Ecto neural progenitor cell (in vitro differentiated cells): ENCODE results near the gene CHD9.
"Not testable (repeated sequence)": the region's sequence is repeated elsewhere in the genome, so short reads cannot be mapped to it uniquely, and the experiment has no call there.

ENCODE experiments used
- DNase-seq: peaks from one replicate; pipeline ENCODE4 v3.0.0-alpha.2; 2018; ENCODE audit warnings: low spot score

CHD9 gene

DNA sequence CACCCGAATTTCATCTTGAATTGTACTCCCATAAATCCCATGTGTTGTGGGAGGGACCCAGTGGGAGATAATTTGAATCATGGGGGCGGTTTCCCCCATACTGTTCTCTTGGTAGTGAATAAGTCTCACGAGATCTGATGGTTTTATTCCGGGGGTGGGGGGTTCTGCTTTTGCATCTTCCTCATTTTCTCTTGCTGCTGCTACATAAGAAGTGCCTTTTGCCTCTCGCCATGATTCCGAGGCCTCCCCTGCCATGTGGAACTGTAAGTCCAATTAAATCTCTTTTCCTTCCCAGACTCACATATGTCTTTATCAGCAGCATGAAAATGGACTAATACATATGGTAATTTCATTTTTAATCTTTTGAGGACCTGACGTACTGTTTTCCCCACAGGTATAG, 20.7 kb downstream of the CHD9 start:
- not testable (repeated sequence) for DNase-seq

DNA sequence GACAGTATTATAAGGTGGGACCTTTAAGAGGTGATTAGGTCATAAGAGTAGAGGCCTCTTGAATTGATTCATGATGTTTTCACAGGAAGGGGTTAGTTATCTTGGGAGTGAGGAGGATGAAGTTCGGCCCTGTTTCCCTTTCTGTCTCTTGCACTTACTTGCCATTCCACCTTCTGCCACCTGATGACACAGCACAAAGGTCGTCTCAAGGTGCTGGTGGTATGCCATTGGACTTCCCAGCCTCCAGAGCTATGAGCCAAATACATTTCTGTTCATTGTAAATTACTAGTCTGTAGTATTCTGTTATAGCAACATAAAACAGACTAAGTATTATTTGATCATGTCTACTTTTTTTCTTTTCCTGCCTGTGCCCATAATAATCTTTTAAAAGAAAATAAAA, 23.5 kb downstream of the CHD9 start:
- no peak for DNase-seq

DNA sequence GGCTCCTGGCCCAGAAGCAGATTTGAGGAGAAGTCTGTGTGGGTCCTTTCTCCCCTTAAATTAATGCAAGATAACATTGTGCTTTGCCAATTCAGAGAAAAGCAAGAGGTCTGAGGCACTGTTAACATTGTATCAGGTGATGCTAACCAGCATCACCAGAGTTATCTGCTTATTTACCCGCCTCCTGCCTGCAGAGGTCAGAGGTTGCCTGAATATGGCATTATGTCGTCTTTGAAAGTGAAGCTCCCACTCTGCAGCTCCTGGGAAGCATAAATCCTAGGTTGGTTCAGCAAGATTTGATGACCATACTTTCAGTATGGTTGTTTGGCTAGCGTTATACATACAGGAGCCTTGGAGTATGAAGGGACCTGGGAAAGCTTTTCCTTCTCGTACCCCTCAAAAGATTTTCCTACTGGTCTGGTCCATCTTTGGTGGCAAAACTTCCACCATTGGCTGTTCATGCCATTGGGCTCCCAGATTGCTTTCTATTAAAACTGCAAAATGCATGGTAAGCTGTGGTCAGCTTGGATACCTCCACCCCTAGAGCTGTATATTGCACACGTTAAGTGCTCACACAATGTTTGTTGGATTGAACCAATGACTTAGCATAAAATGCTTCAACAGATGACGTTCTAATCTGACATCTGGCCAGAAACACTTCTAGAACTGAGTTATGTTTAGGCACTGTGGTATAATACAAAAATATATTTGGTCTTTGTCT, 24.1 kb downstream of the CHD9 start:
- no peak for DNase-seq

DNA sequence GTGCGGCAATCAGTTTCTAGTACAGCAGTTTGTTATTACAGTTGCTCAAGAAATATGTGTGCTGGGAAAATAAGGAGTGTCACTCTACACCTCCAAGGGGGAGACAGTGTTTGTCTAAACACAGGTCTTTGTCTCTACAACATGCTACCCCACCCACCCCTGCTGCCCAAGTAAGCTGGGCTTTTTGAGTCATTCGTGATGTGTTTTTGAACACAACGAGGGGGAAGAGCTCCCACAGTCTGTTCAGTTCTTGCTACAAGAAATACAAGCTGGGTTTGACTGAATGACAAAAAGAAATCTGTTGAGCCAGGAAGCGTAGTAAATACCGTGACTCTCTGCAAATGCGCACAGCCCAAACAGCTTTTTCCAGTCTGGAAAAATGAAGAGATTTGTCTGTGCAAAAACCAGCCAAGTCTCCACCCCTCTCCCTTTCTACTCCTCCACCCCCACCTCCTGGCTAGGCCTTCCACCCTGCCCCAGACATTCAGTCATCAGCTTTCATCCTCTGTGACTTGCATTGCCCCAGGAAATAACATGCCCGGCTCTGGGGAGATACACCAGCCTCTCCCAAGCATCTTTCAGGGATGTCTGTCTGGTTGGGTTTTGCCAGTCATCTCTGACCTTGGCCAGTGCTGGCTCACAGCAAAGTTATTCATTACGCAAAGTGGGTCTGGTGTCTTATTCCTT, 25.7 kb downstream of the CHD9 start:
- no peak for DNase-seq

DNA sequence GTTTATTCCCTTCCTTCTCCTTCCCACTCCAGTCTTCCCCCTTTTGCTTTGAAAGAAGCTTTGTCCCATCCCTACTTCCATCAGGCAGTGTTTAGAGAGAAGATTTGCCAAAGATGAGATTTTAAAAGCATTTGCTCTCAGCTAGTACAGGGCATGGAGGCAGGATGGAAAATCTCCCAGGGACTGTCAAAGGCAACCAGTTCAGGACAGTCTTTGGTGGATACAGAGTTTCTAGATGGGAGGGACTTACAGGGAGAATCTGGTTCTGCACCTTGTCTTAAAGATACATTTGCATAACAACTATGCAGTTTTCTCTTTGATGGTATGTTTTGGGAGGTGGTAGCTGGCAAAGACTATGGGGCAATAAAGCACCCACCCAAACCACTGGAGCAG, 26.2 kb downstream of the CHD9 start:
- DNase-seq = no peak

DNA sequence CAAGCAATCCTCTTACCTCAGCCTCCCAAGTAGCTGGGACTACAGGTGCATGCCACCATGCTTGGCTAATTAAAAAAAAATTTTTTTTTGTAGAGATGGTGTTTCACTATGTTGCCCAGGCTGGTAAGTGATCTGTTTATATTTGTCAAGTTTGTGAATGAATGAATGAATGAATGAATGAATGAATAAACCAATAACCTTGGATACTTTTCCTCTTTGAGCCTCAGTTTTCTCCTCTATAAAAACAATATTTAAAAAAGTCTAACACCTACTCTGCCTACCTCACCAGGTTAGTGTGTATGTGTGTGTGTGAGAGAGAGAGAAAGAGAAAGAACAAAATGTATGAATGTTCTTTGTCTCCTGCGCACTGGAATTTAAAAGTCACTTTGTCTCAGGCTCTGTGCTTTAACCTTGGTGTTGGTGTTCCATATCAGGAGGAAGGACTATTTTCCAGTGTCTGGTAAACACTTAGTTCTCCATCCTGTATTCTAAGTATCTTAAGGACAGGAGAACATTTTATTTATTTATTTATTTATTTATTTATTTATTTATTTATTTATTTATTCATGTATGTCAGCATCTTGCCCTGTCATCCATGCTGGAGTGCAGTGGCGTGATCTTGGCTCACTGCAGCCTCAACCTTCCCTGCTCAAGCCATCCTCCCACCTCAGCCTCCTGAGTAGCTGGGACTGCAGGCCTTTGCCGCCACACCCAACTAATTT, 27.1 kb downstream of the CHD9 start:
- DNase-seq = no peak

DNA sequence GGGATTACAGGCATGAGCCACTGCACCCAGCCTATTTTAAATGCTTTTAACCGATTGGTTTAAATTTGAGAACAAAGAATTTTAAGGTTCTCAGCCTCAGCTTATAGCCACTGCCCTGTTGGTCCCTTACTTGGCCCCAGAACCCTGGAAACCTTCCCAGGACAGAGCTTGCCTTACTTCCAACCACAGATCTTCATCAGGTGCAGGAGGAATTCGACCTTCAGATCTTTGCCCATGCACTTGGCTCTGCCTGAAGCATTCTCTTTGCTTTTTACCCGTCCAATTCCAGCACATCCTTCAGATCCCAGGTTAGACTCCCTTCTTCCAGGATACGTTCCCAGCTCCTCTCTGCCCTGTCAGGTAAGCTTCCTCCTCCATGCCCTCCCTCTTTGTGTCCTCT, 27.7 kb downstream of the CHD9 start:
- no peak for DNase-seq

DNA sequence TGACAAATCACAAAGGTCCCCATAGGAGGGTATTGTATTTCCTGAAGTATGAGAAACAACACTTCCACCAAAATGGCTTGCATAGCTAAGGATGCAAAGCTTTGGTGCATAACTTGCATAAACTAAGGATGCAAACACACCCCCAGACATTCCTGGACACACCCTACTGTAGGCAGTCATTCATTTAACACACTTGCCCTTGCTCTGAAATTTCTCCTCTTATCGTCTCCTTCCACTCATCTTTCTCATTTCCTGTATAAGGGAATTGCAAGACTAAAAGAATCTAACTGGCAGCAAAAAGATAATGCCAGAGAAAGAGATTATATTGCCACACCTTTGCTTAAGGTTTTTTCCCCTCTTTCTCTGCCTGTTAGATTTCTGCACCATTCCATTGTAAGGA, 28.3 kb downstream of the CHD9 start:
- no peak for DNase-seq

DNA sequence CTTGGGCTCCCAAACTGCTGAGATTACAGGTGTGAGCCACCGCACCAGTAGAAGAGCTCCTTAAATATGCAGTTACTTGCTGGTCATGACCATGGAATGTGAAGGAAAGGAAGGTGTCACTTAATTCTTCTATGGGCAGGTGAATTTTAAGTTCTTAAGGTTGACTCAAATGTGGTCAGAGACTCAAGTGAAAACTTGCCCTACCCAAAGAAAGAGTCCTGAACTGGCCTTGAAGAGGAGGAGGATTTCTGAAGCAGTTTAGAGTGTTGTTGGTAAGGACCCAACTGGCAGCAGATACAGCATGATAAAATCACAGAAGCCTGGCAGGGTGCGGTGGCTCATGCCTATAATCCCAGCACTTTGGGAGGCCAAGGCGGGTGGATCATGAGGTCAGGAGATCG, 29.4 kb downstream of the CHD9 start:
- DNase-seq = no peak

DNA sequence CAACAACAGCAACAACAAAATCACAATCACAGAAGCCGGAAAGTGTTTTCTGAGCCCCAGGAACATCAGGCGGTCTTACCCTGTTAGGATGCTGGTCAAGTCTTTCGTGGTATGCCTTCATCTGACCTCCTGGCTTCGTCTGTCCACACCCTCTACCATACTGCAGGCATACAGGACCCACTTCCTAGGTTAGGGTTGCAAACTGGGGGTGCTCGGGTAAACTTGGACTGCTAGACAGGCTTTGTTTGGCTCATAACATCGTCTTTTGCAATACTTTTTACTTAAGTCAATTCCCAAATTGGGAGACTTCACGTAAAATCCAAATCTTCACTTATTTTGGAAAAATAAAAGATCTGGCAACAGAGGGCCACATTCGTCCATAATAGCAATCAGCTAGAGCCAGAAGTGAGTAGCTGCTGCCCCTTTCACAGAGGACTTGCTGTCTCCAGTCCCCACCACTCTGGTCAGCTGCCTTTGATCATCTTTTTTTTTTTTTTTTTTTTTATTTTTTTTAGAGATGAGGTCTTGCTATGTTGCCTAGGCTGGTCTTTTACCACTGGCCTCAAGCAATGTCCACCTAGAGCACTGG, 30.0 kb downstream of the CHD9 start:
- DNase-seq = no peak

DNA sequence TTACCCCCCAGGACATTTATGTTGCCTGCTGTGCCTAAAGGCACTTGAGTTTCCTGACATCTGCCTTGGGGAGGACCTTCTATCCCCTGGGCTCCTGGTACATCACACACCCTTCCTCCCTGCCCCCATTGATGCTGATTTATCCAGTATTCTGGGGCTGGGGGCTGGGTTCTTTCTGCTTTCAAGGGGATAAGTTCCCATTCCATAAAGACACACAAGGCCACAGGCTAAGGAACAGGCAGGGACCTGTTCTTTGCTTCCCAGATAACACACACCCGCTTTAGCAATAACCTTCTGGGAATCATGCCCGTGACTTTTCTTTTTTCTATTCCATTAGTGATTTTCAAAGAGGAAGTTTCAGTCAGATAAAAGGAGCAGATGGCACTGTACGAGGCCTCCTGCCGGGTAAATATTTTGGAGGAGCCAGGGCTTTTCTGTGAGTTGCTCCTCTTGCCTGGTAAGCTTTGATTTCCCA, 30.6 kb downstream of the CHD9 start:
- no peak for DNase-seq

DNA sequence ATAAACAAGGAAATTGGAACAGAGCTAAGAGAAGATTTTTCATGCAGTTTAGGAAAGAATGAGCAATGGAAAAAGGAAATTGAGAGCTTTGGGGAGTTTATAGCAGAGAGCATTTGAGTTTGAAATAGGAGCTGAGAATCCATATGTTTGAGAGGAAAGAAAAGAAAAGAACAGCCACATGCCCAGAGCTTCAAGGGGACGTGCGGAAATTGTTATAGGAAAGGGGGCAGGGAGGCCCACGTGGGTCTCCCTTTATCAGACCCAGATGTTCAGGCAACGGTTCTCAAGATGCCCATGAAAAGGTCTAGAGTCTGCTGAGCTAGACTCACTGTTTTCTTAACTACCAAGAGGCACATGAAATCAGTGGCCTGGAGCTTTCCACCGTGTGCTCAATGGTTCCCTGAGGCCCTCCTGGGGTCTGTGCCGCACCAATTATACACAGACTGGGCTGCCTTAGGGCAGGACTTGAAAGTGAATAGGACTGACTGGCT, 31.2 kb downstream of the CHD9 start:
- no peak for DNase-seq

DNA sequence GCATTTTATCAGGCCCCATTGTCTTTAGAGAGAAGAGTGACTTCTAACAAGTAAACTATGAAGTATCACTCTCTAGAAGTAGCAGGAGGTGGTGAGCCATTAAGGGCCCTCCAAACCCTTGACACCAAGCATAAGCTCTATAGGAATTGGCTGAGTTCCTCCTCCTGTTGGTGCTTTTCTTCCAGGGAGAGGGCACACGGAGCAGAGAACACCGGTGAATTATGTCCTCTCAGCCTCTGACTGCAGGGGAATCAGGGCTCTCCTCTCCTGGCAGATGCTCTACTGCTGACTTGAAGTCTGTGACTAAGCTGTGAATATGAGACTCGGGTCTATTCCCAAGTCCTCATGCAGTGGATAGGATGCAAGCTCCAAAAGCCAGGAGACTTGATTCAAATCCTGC, 32.3 kb downstream of the CHD9 start:
- DNase-seq = no peak

DNA sequence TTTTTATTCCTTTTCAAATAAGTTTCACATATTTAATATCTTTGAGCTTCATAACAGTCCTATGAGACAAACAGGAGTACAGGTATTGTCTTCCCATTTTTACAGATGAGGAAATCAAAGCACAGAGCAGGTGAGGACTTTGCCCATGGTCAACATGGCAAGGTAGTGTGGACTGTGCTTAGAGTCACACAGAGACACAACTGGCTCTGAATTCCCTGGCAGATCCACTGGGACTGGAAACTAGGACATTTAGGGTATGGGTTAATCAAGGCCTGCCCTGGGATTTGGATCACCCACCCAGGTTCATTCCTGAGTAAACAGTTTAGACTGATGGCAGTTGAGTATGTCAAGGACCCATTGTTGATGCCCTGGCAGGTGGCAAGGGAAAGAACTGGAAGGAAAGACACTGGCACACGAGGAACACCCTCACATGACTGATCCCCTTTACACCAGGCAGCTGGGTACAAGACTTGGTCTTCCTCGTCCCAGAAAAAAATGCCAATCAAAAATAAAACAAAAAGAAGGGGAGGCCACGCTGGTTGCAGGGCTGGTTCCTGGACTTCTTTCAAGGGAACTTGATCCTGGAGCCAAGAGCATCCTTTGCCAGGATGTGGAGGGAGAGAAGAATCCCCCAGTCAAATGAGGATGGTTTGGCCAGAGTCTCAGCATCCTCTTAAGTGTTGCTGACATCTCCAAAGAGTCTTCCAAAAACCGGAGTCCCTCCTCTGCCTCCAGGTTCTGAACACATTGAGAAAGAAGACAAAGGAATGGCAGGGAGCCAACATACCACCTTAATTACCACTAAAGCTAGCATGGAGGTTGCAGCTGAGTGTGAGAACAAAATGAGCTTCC, 34.9 kb downstream of the CHD9 start:
- DNase-seq = no peak

DNA sequence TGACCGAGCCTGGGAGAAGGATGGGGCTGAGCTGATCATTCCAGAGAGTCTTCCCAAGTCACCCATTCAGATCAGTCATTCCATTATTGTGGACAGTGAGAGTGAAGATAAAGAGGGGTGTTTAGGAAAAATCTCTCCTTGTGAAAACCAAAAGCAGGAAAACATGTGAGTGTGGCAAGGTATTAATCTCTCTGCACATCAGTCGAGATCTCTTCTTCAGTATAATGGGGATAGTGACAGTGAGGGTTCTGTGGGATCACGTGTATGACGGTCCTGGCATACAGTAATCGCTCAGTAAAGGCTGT, 35.4 kb downstream of the CHD9 start:
- DNase-seq = no peak

DNA sequence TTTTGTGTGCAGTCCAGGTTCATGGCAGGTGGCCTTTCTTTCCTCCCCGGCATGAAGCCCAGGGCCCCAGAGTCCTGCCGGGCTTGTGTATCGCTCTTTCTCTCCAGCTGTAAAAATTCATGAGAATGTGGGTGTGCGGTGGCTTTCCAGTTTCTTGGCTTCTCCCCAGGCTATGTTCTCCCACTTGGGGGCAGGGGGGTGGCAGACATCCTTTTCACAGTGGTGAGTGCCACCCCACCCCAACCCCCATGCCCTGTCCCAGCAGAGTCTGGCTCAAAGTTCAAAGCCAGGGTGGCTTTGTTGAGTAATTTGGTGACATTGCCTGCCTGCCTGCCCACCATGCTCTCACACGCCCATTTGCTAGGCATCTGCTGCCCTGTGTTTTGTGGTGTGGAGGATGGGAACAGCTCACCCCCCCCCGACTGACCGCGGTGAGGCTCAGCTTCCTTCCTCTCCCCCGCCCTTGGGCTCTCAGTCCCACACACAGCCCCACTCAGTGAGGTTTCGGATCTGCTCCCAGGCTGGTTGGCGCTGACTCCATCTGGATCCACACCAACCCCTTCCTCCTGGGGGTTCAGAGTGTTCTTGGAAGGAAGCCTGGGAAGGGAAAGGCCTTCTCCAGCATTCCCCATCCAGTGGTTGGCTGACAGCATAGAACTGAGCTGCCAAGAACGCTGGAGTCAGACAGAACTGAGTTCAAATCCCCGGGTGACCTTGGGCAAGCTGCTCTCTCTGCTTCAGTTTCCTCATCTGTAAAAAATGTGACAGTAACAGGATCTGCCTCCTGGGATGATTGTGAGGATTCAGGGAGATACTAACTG, 36.0 kb downstream of the CHD9 start:
- no peak for DNase-seq

DNA sequence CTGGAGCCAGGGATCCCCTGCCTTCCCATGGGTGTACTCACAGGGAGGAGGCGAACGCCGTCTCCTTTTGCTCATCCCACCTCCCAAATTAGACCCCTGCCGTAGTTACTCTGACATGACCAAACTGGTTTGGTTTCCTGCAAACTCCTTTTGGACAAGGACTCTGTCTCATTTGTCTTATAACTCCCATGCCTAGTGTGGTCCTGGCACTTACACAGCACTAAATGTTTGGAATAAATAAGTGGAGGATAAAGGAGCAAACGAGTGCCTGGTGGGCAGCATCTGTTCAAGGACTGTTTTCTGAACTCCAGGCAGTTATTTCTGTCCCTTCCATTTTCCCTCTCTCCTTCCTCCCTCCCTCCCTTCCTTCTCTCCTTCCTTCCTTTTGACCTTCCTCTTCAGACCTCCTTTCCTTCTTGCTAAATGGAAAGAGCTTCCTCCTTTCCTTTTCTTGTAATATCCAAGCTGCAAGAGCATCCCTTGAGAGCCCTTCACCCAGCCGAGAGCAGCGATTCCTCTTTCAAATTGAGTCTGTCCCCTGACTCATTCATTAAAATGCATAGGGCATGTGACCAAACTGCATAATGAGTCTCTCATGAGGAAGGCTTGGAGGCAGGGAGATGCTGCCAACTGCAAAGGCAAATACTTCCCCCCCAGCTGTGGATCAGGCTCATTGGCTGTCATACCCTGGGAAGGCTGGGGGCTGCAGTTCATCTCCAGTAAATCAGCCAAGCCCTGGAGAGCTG, 36.8 kb downstream of the CHD9 start:
- no peak for DNase-seq

DNA sequence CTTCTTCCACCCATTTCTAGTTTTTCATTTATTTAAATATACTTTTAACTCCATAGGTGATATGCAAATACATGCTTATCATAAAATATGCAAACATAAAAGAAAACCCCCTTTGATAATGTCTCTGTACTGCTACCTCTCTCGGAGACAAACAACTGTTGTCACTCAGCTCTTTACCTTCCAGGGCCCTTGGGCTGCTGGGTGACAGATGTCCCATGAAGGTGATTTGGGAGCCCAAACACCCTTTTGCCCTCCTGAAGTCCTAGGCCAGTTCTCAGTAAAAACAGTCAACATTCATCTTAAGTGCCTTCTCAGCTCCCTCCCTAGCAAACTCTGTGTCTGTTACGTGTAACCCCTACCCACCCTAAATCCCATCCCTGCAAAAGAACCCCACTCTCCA, 37.5 kb downstream of the CHD9 start:
- no peak for DNase-seq

DNA sequence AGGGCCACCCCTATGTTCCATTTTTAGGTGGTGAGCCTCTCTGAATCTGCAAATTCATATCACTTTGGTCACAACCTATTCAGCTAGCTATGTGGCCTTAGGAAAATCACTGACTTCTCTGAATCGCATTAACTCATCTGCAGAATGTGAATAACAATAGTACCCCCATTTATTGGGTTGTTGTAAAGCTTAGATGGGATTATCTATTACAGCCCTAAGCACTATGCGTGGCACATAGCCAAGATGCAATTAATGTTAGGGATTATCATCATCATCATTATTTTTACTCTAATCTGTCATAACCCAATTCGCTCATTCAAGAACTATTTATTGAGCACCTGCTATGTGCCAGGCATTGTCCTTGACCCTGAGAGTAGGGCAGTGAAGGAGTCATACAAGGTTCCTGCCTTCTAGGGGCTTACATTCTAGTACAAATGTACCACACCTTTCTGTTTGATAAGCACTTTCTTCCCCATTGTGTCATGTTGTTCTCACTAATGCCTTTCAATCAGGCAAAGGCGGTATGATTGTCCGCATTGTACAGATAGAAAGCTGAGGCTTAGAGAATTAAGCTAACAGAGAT, 38.5 kb downstream of the CHD9 start:
- no peak for DNase-seq
